Mammary epithelial cell (primary cell): Measurements from ENCODE around the gene SRGAP3.

Experiments used
- CTCF ChIP-seq, 2 donors: IDR thresholded peaks in 1 of 2; conservative IDR thresholded peaks in 1 of 2; 2 replicates each; pipeline ENCODE4 v1.5.1; 2011 to 2012; ENCODE audit warnings: inconsistent platforms in 2 of 2, low read length in 2 of 2, mild to moderate bottlenecking in 2 of 2, control low read depth in 1 of 2, low read depth in 1 of 2; ENCODE audit not compliant: insufficient read depth in 1 of 2; ENCODE audit errors: extremely low read depth in 1 of 2
- EZH2 ChIP-seq: IDR thresholded peaks from 2 replicates; pipeline ENCODE4 v1.6.1; 2012; ENCODE audit warnings: low read length, inconsistent platforms, borderline replicate concordance

- TF ChIP-seq EZH2 (no peak), CTCF (conservative IDR thresholded peaks at IDR 0.05 in 1 of 2, IDR thresholded peaks at IDR 0.05 in 1 of 2; ENCODE audit: extremely low read depth in 1 of 2, insufficient read depth in 1 of 2, low read depth in 1 of 2, low read length in 2 of 2) (no peak)
These were observed 23.1 kb downstream of the SRGAP3 start for GRCh38 chr3:9226326-9226725.
